Mesothelial cell of epicardium (in vitro differentiated cells): ENCODE data around the gene KIRREL2. TPM values are rescaled to one million over a fixed set of nuclear protein-coding genes. Genes with fewer than 3 reads are reported as not detected.

Experiments
- DNase-seq, 2 experiments: peaks; one replicate each; pipeline ENCODE4 v3.0.0; 2021; ENCODE audit warnings: low spot score in 2 of 2; ENCODE audit not compliant: unreplicated experiment in 2 of 2
- H3K27ac Mint-ChIP-seq: 2 replicates; pipeline ENCODE4 v1.8.0; 2021; ENCODE audit warnings: mixed read lengths
- H3K27me3 Mint-ChIP-seq: 2 replicates; pipeline ENCODE4 v1.8.0; 2021; ENCODE audit warnings: low read depth, mixed read lengths
- H3K36me3 Mint-ChIP-seq: 2 replicates; pipeline ENCODE4 v1.8.0; 2021; ENCODE audit warnings: mixed read lengths
- H3K4me1 Mint-ChIP-seq: 2 replicates; pipeline ENCODE4 v1.8.0; 2021; ENCODE audit warnings: mixed read lengths
- H3K4me3 Mint-ChIP-seq: 2 replicates; pipeline ENCODE4 v1.8.0; 2021; ENCODE audit warnings: mild to moderate bottlenecking, moderate library complexity, mixed read lengths
- H3K9me3 Mint-ChIP-seq: 2 replicates; pipeline ENCODE4 v1.8.0; 2021; ENCODE audit warnings: mixed read lengths
- CTCF ChIP-seq: fragments of 200-600 bp; sonication (generic); IDR thresholded peaks from one replicate; pipeline ENCODE4 v1.5.0; 2021; ENCODE audit warnings: antibody characterized with exemption; ENCODE audit not compliant: unreplicated experiment
- total RNA-seq: library from RNA; stranded (reverse); gene quantifications from 3 replicates; pipeline ENCODE4 v1.2.1, GENCODE V29; 2021

KIRREL2 gene
- total RNA-seq, 1 donor from 2014 or later, result 1.4 TPM

- peaks cover 14% of the 10 kb centered on the region for H3K36me3 Mint-ChIP-seq
- peaks cover 4% of the 10 kb centered on the region for H3K4me1 Mint-ChIP-seq
- TF ChIP-seq CTCF, result no peak
- H3K9me3 Mint-ChIP-seq, result no peaks in the 10 kb centered on the region
- no peak for DNase-seq
- H3K27ac Mint-ChIP-seq, result no peak overlapping the region
- no peak overlapping the region for H3K4me3 Mint-ChIP-seq
- peaks cover 22% of the 10 kb centered on the region for H3K27me3 Mint-ChIP-seq
Observed at GRCh38 chr19:35879068-35879467, 22.4 kb downstream of the KIRREL2 start.

- no peak for TF ChIP-seq CTCF
- no peaks in the 10 kb centered on the region for H3K9me3 Mint-ChIP-seq
- no peak overlapping the region for H3K4me3 Mint-ChIP-seq
- peaks cover 22% of the 10 kb centered on the region for H3K27me3 Mint-ChIP-seq
- H3K27ac Mint-ChIP-seq, result no peak overlapping the region
- peaks cover 4% of the 10 kb centered on the region for H3K4me1 Mint-ChIP-seq
- peak; percentile 84 to 90 for DNase-seq
- H3K36me3 Mint-ChIP-seq, result peaks cover 13% of the 10 kb centered on the region
Observed at GRCh38 chr19:35879770-35880317, 23.1 kb downstream of the KIRREL2 start.

- no peak overlapping the region for H3K27ac Mint-ChIP-seq
- DNase-seq, result no peak
- no peak overlapping the region for H3K4me3 Mint-ChIP-seq
- peaks cover 11% of the 10 kb centered on the region for H3K36me3 Mint-ChIP-seq
- H3K4me1 Mint-ChIP-seq, result peaks cover 4% of the 10 kb centered on the region
- H3K9me3 Mint-ChIP-seq, result no peaks in the 10 kb centered on the region
- H3K27me3 Mint-ChIP-seq, result peaks cover 15% of the 10 kb centered on the region
- peak; percentile 24 for TF ChIP-seq CTCF
Observed at GRCh38 chr19:35882114-35882832, 25.6 kb downstream of the KIRREL2 start.

GRCh38 chr19:35883882-35884281 lies 27.2 kb downstream of the KIRREL2 start:
- H3K4me3 Mint-ChIP-seq, result no peak overlapping the region
- DNase-seq, result no peak
- no peak overlapping the region for H3K27ac Mint-ChIP-seq
- H3K9me3 Mint-ChIP-seq, result no peaks in the 10 kb centered on the region
- H3K36me3 Mint-ChIP-seq, result peaks cover 17% of the 10 kb centered on the region
- peaks cover 10% of the 10 kb centered on the region for H3K27me3 Mint-ChIP-seq
- no peak for TF ChIP-seq CTCF
- H3K4me1 Mint-ChIP-seq, result peaks cover 4% of the 10 kb centered on the region

GRCh38 chr19:35885225-35885738 lies 28.6 kb downstream of the KIRREL2 start:
- DNase-seq, result no peak
- no peak for TF ChIP-seq CTCF
- no peak overlapping the region for H3K27ac Mint-ChIP-seq
- peaks cover 2% of the 10 kb centered on the region for H3K27me3 Mint-ChIP-seq
- no peak overlapping the region for H3K4me3 Mint-ChIP-seq
- H3K4me1 Mint-ChIP-seq, result no peaks in the 10 kb centered on the region
- peaks cover 26% of the 10 kb centered on the region for H3K36me3 Mint-ChIP-seq
- no peaks in the 10 kb centered on the region for H3K9me3 Mint-ChIP-seq
